IMR-90 (cell line): ENCODE results near the gene KLK8. TPM values are rescaled to one million over a fixed set of nuclear protein-coding genes. Genes with fewer than 3 reads are reported as not detected.

ENCODE experiments used
- ATAC-seq: fragments of 200-7000 bp; cut with Tn5 transposase; 2 replicates; pipeline ENCODE4 v1.9.1; 2020; ENCODE audit warnings: low read depth, mild to moderate bottlenecking, moderate library complexity
- BruUV-seq: library from RNA; stranded (reverse); fragments of 400-500 nt; replicated peaks from 2 replicates; lab custom pipeline; 2021; lab: Mats Ljungman, UMichigan
- CTCF ChIA-PET: fragments of 300-600 bp; formaldehyde crosslinking; extraction: SDS; loops from one replicate; lab custom pipeline; 2021; ENCODE audit warnings: antibody characterized with exemption; lab: Yijun Ruan, JAX
- POLR2A ChIA-PET: fragments of 300-600 bp; sonication (Branson Sonifier 250); formaldehyde crosslinking; loops from one replicate; lab custom pipeline; 2022; ENCODE audit warnings: antibody characterized with exemption; ENCODE audit not compliant: unreplicated experiment; lab: Charles Lee
- DNase-seq: peaks from one replicate; pipeline ENCODE4 v3.0.0; 2013
- H2AFZ ChIP-seq: replicated peaks from 2 replicates; pipeline ENCODE3; 2013; ENCODE audit warnings: low read length, mild to moderate bottlenecking; ENCODE audit not compliant: poor library complexity
- H2AK5ac ChIP-seq: 2 replicates; pipeline ENCODE4 v1.6.1; 2013; ENCODE audit warnings: low read depth, low read length, inconsistent platforms
- H2AK9ac ChIP-seq: replicated peaks from 2 replicates; pipeline ENCODE3; 2013; ENCODE audit warnings: mild to moderate bottlenecking, low read depth, low read length, moderate library complexity; ENCODE audit not compliant: poor library complexity
- H2BK120ac ChIP-seq: 2 replicates; pipeline ENCODE4 v1.6.1; 2013; ENCODE audit warnings: low read depth, low read length, inconsistent platforms
- H2BK15ac ChIP-seq: 3 replicates; pipeline ENCODE4 v1.6.1; 2013; ENCODE audit warnings: low read depth, low read length, inconsistent platforms
- H2BK20ac ChIP-seq: 2 replicates; pipeline ENCODE4 v1.6.1; 2013; ENCODE audit warnings: low read depth, mild to moderate bottlenecking, inconsistent platforms, low read length, moderate library complexity
- H2BK5ac ChIP-seq: 2 replicates; pipeline ENCODE4 v1.6.1; 2013; ENCODE audit warnings: mild to moderate bottlenecking, low read depth, low read length, inconsistent platforms; ENCODE audit not compliant: poor library complexity, severe bottlenecking
- H3K14ac ChIP-seq: replicated peaks from 2 replicates; pipeline ENCODE4 v1.6.1; 2013; ENCODE audit warnings: low read depth, low read length, inconsistent platforms
- H3K18ac ChIP-seq: 2 replicates; pipeline ENCODE4 v1.6.1; 2013; ENCODE audit warnings: low read depth, low read length, control low read depth
- H3K23ac ChIP-seq: 2 replicates; pipeline ENCODE4 v1.6.1; 2013; ENCODE audit warnings: low read depth, low read length, inconsistent platforms
- H3K27ac ChIP-seq: 2 replicates; pipeline ENCODE4 v1.5.1; 2013; ENCODE audit warnings: mild to moderate bottlenecking, control low read depth, low read length; ENCODE audit not compliant: insufficient read depth
- H3K27me3 ChIP-seq: 2 replicates; pipeline ENCODE4 v1.6.1; 2013; ENCODE audit warnings: low read length; ENCODE audit not compliant: control insufficient read depth, insufficient read depth
- H3K36me3 ChIP-seq: 2 replicates; pipeline ENCODE4 v1.6.1; 2013; ENCODE audit warnings: low read length, mixed read lengths; ENCODE audit not compliant: control insufficient read depth, insufficient read depth
- H3K4ac ChIP-seq: 2 replicates; pipeline ENCODE4 v1.6.1; 2013; ENCODE audit warnings: low read depth, low read length, inconsistent platforms
- H3K4me1 ChIP-seq: 2 replicates; pipeline ENCODE4 v1.6.1; 2013; ENCODE audit warnings: low read length, mixed read lengths; ENCODE audit not compliant: control insufficient read depth, insufficient read depth
- H3K4me2 ChIP-seq: 2 replicates; pipeline ENCODE4 v1.6.1; 2013; ENCODE audit warnings: low read depth, mild to moderate bottlenecking, control low read depth, low read length, moderate library complexity
- H3K4me3 ChIP-seq: 2 replicates; pipeline ENCODE4 v1.5.1; 2013; ENCODE audit warnings: low read depth, mild to moderate bottlenecking, control low read depth, low read length, moderate library complexity; ENCODE audit not compliant: insufficient read depth
- H3K56ac ChIP-seq: 2 replicates; pipeline ENCODE4 v1.6.1; 2013; ENCODE audit warnings: low read length, inconsistent platforms; ENCODE audit not compliant: insufficient read depth; ENCODE audit errors: extremely low read depth
- H3K79me1 ChIP-seq, 2 experiments: 2 replicates each; pipeline ENCODE4 v1.6.1; 2013; ENCODE audit warnings: low read length in 2 of 2, inconsistent platforms in 1 of 2, low read depth in 1 of 2
- H3K9ac ChIP-seq: 2 replicates; pipeline ENCODE4 v1.6.1; 2013; ENCODE audit warnings: low read depth, low read length, control low read depth
- H3K9me1 ChIP-seq: 2 replicates; pipeline ENCODE4 v1.6.1; 2013; ENCODE audit warnings: low read length, inconsistent platforms; ENCODE audit not compliant: insufficient read depth
- H3K9me3 ChIP-seq: 2 replicates; pipeline ENCODE4 v1.6.1; 2013; ENCODE audit warnings: low read length; ENCODE audit not compliant: control insufficient read depth, insufficient read depth
- H4K20me1 ChIP-seq: 2 replicates; pipeline ENCODE4 v1.6.1; 2013; ENCODE audit warnings: low read length, inconsistent platforms; ENCODE audit not compliant: insufficient read depth
- H4K5ac ChIP-seq: 2 replicates; pipeline ENCODE4 v1.6.1; 2013; ENCODE audit warnings: mild to moderate bottlenecking, low read depth, low read length, control low read depth
- H4K8ac ChIP-seq, 2 experiments: 2 replicates each; pipeline ENCODE4 v1.6.1; 2013; ENCODE audit warnings: low read depth in 2 of 2, low read length in 2 of 2, control low read depth in 1 of 2, inconsistent platforms in 1 of 2
- H4K91ac ChIP-seq: 2 replicates; pipeline ENCODE4 v1.6.1; 2013; ENCODE audit warnings: low read depth, low read length, inconsistent platforms; ENCODE audit not compliant: insufficient read depth
- BHLHE40 ChIP-seq: fragments of 150-350 bp; IDR thresholded peaks from 2 replicates; pipeline ENCODE4 v1.6.1; 2016; ENCODE audit warnings: mild to moderate bottlenecking, low read depth, low read length
- CEBPB ChIP-seq: IDR thresholded peaks from 2 replicates; pipeline ENCODE4 v1.6.1; 2012; ENCODE audit warnings: low read depth, low read length, improper control_type of control experiment
- CHD1 ChIP-seq: IDR thresholded peaks from 2 replicates; pipeline ENCODE4 v1.6.1; 2012; ENCODE audit warnings: low read depth, low read length, improper control_type of control experiment
- ELK1 ChIP-seq: fragments of 150-350 bp; IDR thresholded peaks from 2 replicates; pipeline ENCODE4 v1.6.1; 2016; ENCODE audit warnings: low read depth, mild to moderate bottlenecking, low read length, moderate library complexity, borderline replicate concordance
- MAFK ChIP-seq: IDR thresholded peaks from 2 replicates; pipeline ENCODE4 v1.6.1; 2012; ENCODE audit warnings: low read depth, low read length, improper control_type of control experiment
- MAZ ChIP-seq: IDR thresholded peaks from 2 replicates; pipeline ENCODE4 v1.6.1; 2012; ENCODE audit warnings: low read depth, mild to moderate bottlenecking, low read length, improper control_type of control experiment, moderate library complexity, borderline replicate concordance
- MXI1 ChIP-seq: IDR thresholded peaks from 2 replicates; pipeline ENCODE4 v1.6.1; 2012; ENCODE audit warnings: low read depth, mild to moderate bottlenecking, low read length, moderate library complexity, borderline replicate concordance
- NFE2L2 ChIP-seq: fragments of 150-350 bp; IDR thresholded peaks from 2 replicates; pipeline ENCODE4 v1.6.1; 2016; ENCODE audit warnings: low read depth, mild to moderate bottlenecking, low read length
- POLR2A ChIP-seq: IDR thresholded peaks from 2 replicates; pipeline ENCODE4 v1.6.1; 2012; ENCODE audit warnings: mild to moderate bottlenecking, low read depth, low read length
- RAD21 ChIP-seq: IDR thresholded peaks from 2 replicates; pipeline ENCODE4 v1.6.1; 2012; ENCODE audit warnings: low read length, improper control_type of control experiment
- RCOR1 ChIP-seq: IDR thresholded peaks from 2 replicates; pipeline ENCODE4 v1.6.1; 2012; ENCODE audit warnings: mild to moderate bottlenecking, low read length, improper control_type of control experiment; ENCODE audit not compliant: insufficient replicate concordance
- RFX5 ChIP-seq: IDR thresholded peaks from 2 replicates; pipeline ENCODE4 v1.8.0; 2012; ENCODE audit warnings: low read depth, mild to moderate bottlenecking, low read length, moderate library complexity
- SMC3 ChIP-seq: fragments of 150-350 bp; IDR thresholded peaks from 2 replicates; pipeline ENCODE4 v1.6.1; 2016; ENCODE audit warnings: low read depth, mild to moderate bottlenecking, antibody characterized with exemption, low read length, moderate library complexity
- WGBS, 2 experiments: methylation state at CpG; one replicate each; pipeline versions ENCODE4 v1.1.5 to v1.1.7; 2013; ENCODE audit warnings: missing lambda C conversion rate in 2 of 2; ENCODE audit not compliant: insufficient read length in 1 of 2; ENCODE audit errors: extremely low coverage in 2 of 2; 5-methylcytosine and 5-hydroxymethylcytosine counted together
- dilution Hi-C: fragments of 300-500 bp; cut with HindIII; formaldehyde crosslinking; loops from one replicate; pipeline ENCODE4 v1.14.3; 2018; ENCODE audit warnings: low sequenced_read_pairs; ENCODE audit not compliant: unreplicated experiment
- in situ Hi-C: fragments of 300-500 bp; cut with MboI; formaldehyde crosslinking; loops from 3 replicates; pipeline ENCODE4 v1.14.3; 2019; ENCODE audit warnings: low sequenced_read_pairs, inconsistent platforms, mixed read lengths
- intact Hi-C: fragments of 100-400 bp; cut with micrococcal nuclease; formaldehyde crosslinking; loops from 2 replicates; pipeline ENCODE4 v1.10.0; 2022
- polyA plus RNA-seq, 3 experiments: library from polyadenylated mRNA; depleted of rRNA; stranded (reverse); fragments of >200 nt; gene quantifications; 2 replicates each; pipeline ENCODE4 v1.2.3, GENCODE V29; 2012; ENCODE audit warnings: low replicate concordance in 1 of 3
- total RNA-seq: library from RNA; depleted of rRNA; stranded (reverse); fragments of >200 nt; gene quantifications from 2 replicates; pipeline ENCODE4 v1.2.3, GENCODE V29; 2012
- TF ChIP-seq, protein P1 (sequence below): conservative IDR thresholded peaks from 2 replicates; pipeline ENCODE4 v1.5.1; 2012; ENCODE audit warnings: mild to moderate bottlenecking, low read depth, low read length, improper control_type of control experiment
- TF ChIP-seq, protein P2 (sequence below): fragments of 150-350 bp; IDR thresholded peaks from 2 replicates; pipeline ENCODE4 v1.6.1; 2017; ENCODE audit warnings: mild to moderate bottlenecking, antibody characterized with exemption, low read length, low read depth

KLK8 gene
- total and polyA plus RNA-seq, 2 of the 4 experiments (the other 2 are of a cell fraction) = not detected

- H3K14ac ChIP-seq = no peak overlapping the region
- ATAC-seq = no peak
- no peak overlapping the region for H4K5ac ChIP-seq
- in situ Hi-C loops (no loop called here), intact Hi-C loops (no loop called here), dilution Hi-C loops (no loop called here)
- no peak overlapping the region for H3K9ac ChIP-seq
- 30% methylated on average over 2 of the region's 19 CpGs; no CpG with 5 or more reads in 1 of the 2 experiments for WGBS, 2 experiments
- H3K18ac ChIP-seq = no peak overlapping the region
- no peaks in the 10 kb centered on the region for H3K36me3 ChIP-seq
- TF ChIP-seq RAD21 = no peak
- no peak for TF ChIP-seq NFE2L2
- no peak for TF ChIP-seq CEBPB
- TF ChIP-seq ELK1 = no peak
- no peak for TF ChIP-seq SMC3
- TF ChIP-seq, protein P1, sequence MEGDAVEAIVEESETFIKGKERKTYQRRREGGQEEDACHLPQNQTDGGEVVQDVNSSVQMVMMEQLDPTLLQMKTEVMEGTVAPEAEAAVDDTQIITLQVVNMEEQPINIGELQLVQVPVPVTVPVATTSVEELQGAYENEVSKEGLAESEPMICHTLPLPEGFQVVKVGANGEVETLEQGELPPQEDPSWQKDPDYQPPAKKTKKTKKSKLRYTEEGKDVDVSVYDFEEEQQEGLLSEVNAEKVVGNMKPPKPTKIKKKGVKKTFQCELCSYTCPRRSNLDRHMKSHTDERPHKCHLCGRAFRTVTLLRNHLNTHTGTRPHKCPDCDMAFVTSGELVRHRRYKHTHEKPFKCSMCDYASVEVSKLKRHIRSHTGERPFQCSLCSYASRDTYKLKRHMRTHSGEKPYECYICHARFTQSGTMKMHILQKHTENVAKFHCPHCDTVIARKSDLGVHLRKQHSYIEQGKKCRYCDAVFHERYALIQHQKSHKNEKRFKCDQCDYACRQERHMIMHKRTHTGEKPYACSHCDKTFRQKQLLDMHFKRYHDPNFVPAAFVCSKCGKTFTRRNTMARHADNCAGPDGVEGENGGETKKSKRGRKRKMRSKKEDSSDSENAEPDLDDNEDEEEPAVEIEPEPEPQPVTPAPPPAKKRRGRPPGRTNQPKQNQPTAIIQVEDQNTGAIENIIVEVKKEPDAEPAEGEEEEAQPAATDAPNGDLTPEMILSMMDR = no peak
- TF ChIP-seq MXI1 = no peak
- TF ChIP-seq MAZ = no peak
- no peak for TF ChIP-seq CHD1
- TF ChIP-seq RCOR1 = no peak
- TF ChIP-seq RFX5 = no peak
- no peak for TF ChIP-seq BHLHE40
- TF ChIP-seq, protein P2, sequence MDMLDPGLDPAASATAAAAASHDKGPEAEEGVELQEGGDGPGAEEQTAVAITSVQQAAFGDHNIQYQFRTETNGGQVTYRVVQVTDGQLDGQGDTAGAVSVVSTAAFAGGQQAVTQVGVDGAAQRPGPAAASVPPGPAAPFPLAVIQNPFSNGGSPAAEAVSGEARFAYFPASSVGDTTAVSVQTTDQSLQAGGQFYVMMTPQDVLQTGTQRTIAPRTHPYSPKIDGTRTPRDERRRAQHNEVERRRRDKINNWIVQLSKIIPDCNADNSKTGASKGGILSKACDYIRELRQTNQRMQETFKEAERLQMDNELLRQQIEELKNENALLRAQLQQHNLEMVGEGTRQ = no peak
- no peak for TF ChIP-seq POLR2A
- TF ChIP-seq MAFK = no peak
- CTCF ChIA-PET = no interaction called here
- no peak overlapping the region for H2BK15ac ChIP-seq
- peaks cover 2% of the 10 kb centered on the region for H3K9me3 ChIP-seq
- no peaks in the 10 kb centered on the region for H3K4me1 ChIP-seq
- no peak overlapping the region for H3K23ac ChIP-seq
- H2AFZ ChIP-seq = no peak overlapping the region
- H4K20me1 ChIP-seq = no peaks in the 10 kb centered on the region
- H3K9me1 ChIP-seq = no peaks in the 10 kb centered on the region
- no peak overlapping the region for H4K91ac ChIP-seq
- no peak overlapping the region for H3K56ac ChIP-seq
- POLR2A ChIA-PET = no interaction called here
- no peak overlapping the region for H2AK5ac ChIP-seq
- H3K4me2 ChIP-seq = no peak overlapping the region
- H3K27ac ChIP-seq = no peak overlapping the region
- H3K4me3 ChIP-seq = no peak overlapping the region
- no peak overlapping the region for H2BK20ac ChIP-seq
- no peak overlapping the region for H3K4ac ChIP-seq
- no peaks in the 10 kb centered on the region for H3K79me1 ChIP-seq
- H2BK5ac ChIP-seq = no peak overlapping the region
- H3K27me3 ChIP-seq = no peaks in the 10 kb centered on the region
- H2AK9ac ChIP-seq = no peak overlapping the region
- DNase-seq = no peak
- no peak overlapping the region for H4K8ac ChIP-seq
- H2BK120ac ChIP-seq = no peak overlapping the region
- no TSS peak for BruUV-seq
Measured at GRCh38 chr19:51009061-51009891, 7.9 kb upstream of the KLK8 start.
